Peyer's patch (tissue), 4 donors: Measurements from ENCODE around the gene TC2N.

Source experiments
- CTCF ChIP-seq, 6 experiments: fragments of 450-650 bp in 4 of 6; fragments of 200-600 bp in 2 of 6; sonication (generic) in 1 of 6; IDR thresholded peaks; one replicate each; pipeline ENCODE4 v1.5.1; 2017 to 2019; ENCODE audit warnings: antibody characterized with exemption in 6 of 6, mild to moderate bottlenecking in 3 of 6, moderate library complexity in 1 of 6
- POLR2A ChIP-seq, 2 donors: fragments of 450-650 bp; IDR thresholded peaks; one replicate each; pipeline ENCODE4 v1.5.1; 2017; ENCODE audit warnings: antibody characterized with exemption in 2 of 2, mild to moderate bottlenecking in 2 of 2, moderate library complexity in 2 of 2

GRCh38 chr14:91827746-91828145 lies 39.6 kb downstream of the TC2N start:
- TF ChIP-seq CTCF (IDR thresholded peaks at IDR 0.05) (no peak), POLR2A (IDR thresholded peaks at IDR 0.05) (no peak)
